A673 (cell line): ENCODE measurements around the gene ADGRD1. TPM values are rescaled to one million over a fixed set of nuclear protein-coding genes. Genes with fewer than 3 reads are reported as not detected.
A peak's percentile ranks its signal among the peaks of the same experiment; 100 is the strongest.

ENCODE experiments used
- BruUV-seq: library from RNA; stranded (reverse); fragments of 400-500 nt; replicated peaks from 2 replicates; lab custom pipeline; 2021; lab: Mats Ljungman, UMichigan
- CTCF ChIA-PET: fragments of 300-600 bp; sonication (Branson Sonifier 250); formaldehyde crosslinking; loops from one replicate; lab custom pipeline; 2022; ENCODE audit warnings: antibody characterized with exemption; lab: Charles Lee
- POLR2A ChIA-PET: fragments of 300-600 bp; sonication (Branson Sonifier 250); formaldehyde crosslinking; loops from one replicate; lab custom pipeline; 2022; ENCODE audit warnings: antibody characterized with exemption; ENCODE audit not compliant: low non-redundant PET; lab: Charles Lee
- DNase-seq: peaks from one replicate; pipeline ENCODE4 v3.0.0-alpha.2; 2015; ENCODE audit warnings: low spot score
- H3K27ac ChIP-seq: fragments of 200-600 bp; sonication (generic); 2 replicates; pipeline ENCODE4 v1.5.1; 2016; ENCODE audit warnings: mixed run types, low read depth, mild to moderate bottlenecking, mixed read lengths, antibody characterized with exemption, low read length; ENCODE audit not compliant: poor library complexity, severe bottlenecking
- H3K27me3 ChIP-seq: fragments of 200-600 bp; sonication (generic); replicated peaks from 2 replicates; pipeline ENCODE4 v1.6.1; 2017; ENCODE audit warnings: mixed run types, low read depth, mild to moderate bottlenecking, mixed read lengths, antibody characterized with exemption, low read length; ENCODE audit not compliant: insufficient read depth, poor library complexity
- H3K36me3 ChIP-seq: fragments of 200-600 bp; sonication (generic); 2 replicates; pipeline ENCODE4 v1.6.1; 2016; ENCODE audit warnings: mixed run types, mild to moderate bottlenecking, mixed read lengths, antibody characterized with exemption, low read length; ENCODE audit not compliant: insufficient read depth, poor library complexity, severe bottlenecking
- H3K4me1 ChIP-seq: fragments of 200-600 bp; sonication (generic); 2 replicates; pipeline ENCODE4 v1.6.1; 2017; ENCODE audit warnings: mixed run types, mild to moderate bottlenecking, mixed read lengths, antibody characterized with exemption, low read length; ENCODE audit not compliant: insufficient read depth, poor library complexity, severe bottlenecking
- H3K4me3 ChIP-seq: fragments of 200-600 bp; sonication (generic); 2 replicates; pipeline ENCODE4 v1.5.1; 2016; ENCODE audit warnings: low read depth, mixed run types, mild to moderate bottlenecking, mixed read lengths, low read length; ENCODE audit not compliant: poor library complexity, severe bottlenecking
- H3K9me3 ChIP-seq: fragments of 200-600 bp; sonication (generic); 2 replicates; pipeline ENCODE4 v1.6.1; 2016; ENCODE audit warnings: mixed run types, low read depth, mild to moderate bottlenecking, mixed read lengths, antibody characterized with exemption, low read length; ENCODE audit not compliant: poor library complexity, severe bottlenecking
- EZH2 ChIP-seq: fragments of 200-600 bp; sonication (generic); IDR thresholded peaks from 2 replicates; pipeline ENCODE4 v1.6.1; 2017; ENCODE audit warnings: borderline replicate concordance, low read depth, mild to moderate bottlenecking, mixed read lengths, antibody characterized with exemption, low read length; ENCODE audit not compliant: poor library complexity, severe bottlenecking
- intact Hi-C: fragments of 100-400 bp; cut with micrococcal nuclease; formaldehyde crosslinking; loops from one replicate; pipeline ENCODE4 v1.10.0; 2022; ENCODE audit not compliant: unreplicated experiment
- total RNA-seq: library from RNA; stranded (reverse); gene quantifications from 2 replicates; pipeline ENCODE4 v1.2.3, GENCODE V29; 2021
- TF ChIP-seq, protein P1 (sequence below): fragments of 300-800, 200-600 bp; sonication (generic); conservative IDR thresholded peaks from 2 replicates; pipeline ENCODE4 v1.5.1; 2017; ENCODE audit warnings: low read depth, mild to moderate bottlenecking, antibody characterized with exemption, low read length, moderate library complexity, mixed read lengths

The ADGRD1 gene
- total RNA-seq, 1 experiment from 2014 or later, result not detected

DNA sequence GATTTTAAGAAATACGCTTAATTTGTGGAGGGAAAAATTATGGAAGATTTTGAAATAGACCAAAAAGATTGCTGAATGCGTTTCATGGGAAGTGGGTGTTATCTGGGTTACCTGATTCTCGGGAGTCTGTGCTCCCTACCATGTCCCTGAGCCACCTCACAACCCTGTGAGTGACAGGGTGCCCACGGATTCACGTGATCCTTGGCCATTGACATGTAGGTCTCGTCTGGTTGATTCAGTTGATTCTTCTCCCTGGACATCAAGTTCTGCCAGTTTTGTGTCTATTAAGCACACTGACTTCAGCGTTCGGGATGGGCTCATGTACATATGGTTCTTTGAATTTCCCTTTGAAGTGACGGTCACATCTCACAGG lies 101.4 kb downstream of the ADGRD1 start:
- Histone ChIP-seq H3K27me3 (peaks cover 98% of the 10 kb centered on the region), H3K36me3 (no peaks in the 10 kb centered on the region), H3K4me1 (no peaks in the 10 kb centered on the region), H3K4me3 (no peak overlapping the region), H3K27ac (no peak overlapping the region), H3K9me3 (no peaks in the 10 kb centered on the region)
- no peak for DNase-seq
- TF ChIP-seq, protein P1, sequence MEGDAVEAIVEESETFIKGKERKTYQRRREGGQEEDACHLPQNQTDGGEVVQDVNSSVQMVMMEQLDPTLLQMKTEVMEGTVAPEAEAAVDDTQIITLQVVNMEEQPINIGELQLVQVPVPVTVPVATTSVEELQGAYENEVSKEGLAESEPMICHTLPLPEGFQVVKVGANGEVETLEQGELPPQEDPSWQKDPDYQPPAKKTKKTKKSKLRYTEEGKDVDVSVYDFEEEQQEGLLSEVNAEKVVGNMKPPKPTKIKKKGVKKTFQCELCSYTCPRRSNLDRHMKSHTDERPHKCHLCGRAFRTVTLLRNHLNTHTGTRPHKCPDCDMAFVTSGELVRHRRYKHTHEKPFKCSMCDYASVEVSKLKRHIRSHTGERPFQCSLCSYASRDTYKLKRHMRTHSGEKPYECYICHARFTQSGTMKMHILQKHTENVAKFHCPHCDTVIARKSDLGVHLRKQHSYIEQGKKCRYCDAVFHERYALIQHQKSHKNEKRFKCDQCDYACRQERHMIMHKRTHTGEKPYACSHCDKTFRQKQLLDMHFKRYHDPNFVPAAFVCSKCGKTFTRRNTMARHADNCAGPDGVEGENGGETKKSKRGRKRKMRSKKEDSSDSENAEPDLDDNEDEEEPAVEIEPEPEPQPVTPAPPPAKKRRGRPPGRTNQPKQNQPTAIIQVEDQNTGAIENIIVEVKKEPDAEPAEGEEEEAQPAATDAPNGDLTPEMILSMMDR, result no peak
- TF ChIP-seq EZH2, result peak; percentile 14
- intact Hi-C loops, result no loop called here
- BruUV-seq, result no TSS peak
- ChIA-PET CTCF (no interaction called here), POLR2A (no interaction called here)

DNA sequence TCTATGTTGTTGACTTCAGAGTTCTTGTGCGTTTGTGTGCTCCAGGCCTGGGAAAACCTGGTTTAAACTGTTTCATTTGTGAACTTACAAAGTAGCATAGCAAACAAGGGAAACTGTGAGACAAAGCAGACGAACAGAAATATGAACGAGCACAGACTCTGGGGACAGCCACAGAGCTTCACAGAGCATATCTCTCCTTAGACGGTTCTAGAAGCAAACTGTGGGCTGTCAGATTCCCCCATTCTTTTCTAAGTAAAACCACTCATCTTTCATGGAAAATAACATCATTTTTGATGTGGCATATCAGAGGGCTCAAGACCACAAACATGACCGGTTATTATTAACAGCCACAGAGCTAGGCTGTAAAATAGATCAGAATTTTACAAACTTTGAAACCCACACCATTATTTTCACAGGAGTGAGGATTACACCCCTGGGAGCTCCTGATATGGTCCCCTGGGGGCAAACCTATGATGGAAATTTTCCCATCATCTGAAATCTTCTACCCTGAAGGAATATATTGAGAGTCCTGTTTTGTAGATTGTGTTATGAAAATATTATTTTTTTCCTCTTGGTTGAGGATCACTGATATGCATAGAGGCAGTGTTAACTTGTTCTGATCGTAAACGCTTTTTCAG lies 102.0 kb downstream of the ADGRD1 start:
- intact Hi-C loops, result no loop called here
- no peaks in the 10 kb centered on the region for H3K9me3 ChIP-seq
- H3K4me1 ChIP-seq, result no peaks in the 10 kb centered on the region
- no peak for DNase-seq
- no peaks in the 10 kb centered on the region for H3K36me3 ChIP-seq
- peaks cover 98% of the 10 kb centered on the region for H3K27me3 ChIP-seq
- TF ChIP-seq, protein P1, result no peak
- ChIA-PET POLR2A (no interaction called here), CTCF (no interaction called here)
- H3K27ac ChIP-seq, result no peak overlapping the region
- no TSS peak for BruUV-seq
- no peak overlapping the region for H3K4me3 ChIP-seq

DNA sequence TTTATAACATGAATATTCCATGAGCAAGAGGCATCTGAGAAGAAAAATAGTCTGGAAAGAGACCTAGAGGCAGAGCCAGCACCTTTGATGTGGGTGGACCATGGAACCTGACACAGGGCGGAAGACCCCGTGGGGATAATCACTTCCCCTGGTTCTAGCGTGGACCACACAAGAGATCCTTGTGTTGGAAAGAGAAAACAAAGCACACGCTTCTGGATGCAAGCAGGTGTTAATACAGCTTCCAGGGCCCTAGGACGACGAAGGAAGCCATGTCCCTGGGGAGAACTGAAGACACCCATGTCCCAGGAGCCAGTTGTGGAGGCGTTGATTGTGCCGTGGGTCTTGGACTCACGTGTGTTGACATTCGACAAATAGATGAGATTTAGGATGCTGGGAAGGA lies 102.9 kb downstream of the ADGRD1 start:
- H3K4me1 ChIP-seq, result no peaks in the 10 kb centered on the region
- peaks cover 93% of the 10 kb centered on the region for H3K27me3 ChIP-seq
- no TSS peak for BruUV-seq
- DNase-seq, result no peak
- H3K36me3 ChIP-seq, result no peaks in the 10 kb centered on the region
- no peak overlapping the region for H3K27ac ChIP-seq
- ChIA-PET POLR2A (no interaction called here), CTCF (no interaction called here)
- H3K9me3 ChIP-seq, result no peaks in the 10 kb centered on the region
- H3K4me3 ChIP-seq, result no peak overlapping the region
- intact Hi-C loops, result no loop called here
- TF ChIP-seq, protein P1, result no peak
- TF ChIP-seq EZH2, result no peak
